GM12872 (cell line): ENCODE measurements around the gene PRR5.

Experiments used
- TF ChIP-seq, protein P1 (sequence below): IDR thresholded peaks from 3 replicates; pipeline ENCODE4 v1.5.1; 2011; ENCODE audit warnings: low read depth, mild to moderate bottlenecking, low read length, moderate library complexity; ENCODE audit not compliant: insufficient read depth

PRR5 gene, protein sequence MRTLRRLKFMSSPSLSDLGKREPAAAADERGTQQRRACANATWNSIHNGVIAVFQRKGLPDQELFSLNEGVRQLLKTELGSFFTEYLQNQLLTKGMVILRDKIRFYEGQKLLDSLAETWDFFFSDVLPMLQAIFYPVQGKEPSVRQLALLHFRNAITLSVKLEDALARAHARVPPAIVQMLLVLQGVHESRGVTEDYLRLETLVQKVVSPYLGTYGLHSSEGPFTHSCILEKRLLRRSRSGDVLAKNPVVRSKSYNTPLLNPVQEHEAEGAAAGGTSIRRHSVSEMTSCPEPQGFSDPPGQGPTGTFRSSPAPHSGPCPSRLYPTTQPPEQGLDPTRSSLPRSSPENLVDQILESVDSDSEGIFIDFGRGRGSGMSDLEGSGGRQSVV

DNA sequence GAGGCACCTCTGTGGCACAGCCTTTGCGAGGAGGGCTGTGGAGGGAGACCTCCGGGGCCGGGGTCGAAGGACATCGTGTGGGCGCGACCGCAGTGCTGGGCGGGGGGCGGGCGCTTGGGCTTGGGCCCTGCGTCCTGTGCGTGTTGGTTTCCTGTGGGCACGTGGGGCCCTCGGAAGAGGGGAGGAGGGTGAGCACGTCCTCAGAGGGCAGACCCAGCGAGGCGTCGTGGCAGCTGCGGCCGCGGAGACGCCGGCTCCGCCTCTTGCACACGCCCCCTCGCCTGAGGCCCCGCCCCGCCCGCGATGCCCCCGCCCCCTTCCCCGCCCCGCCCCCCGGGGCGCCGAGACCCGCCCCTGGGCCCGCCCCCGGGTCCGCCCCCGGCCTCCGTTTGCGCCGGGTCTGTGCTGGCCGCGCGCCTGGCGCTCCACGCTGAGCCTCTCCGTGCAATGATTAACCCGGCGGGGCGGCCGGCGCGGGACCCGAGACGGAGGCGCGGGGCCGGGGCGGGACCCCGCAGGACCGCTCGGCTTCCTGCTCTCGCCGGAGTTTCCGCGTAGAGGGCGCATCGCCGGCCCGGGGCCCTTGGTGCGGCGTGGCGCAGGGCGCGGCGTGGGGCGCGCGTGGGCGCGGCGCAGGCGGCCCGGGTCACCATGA, at the start of gene PRR5:
Gene PRR5, plus strand, starts transcription at position 381 of the 655 bp plus-strand sequence. Its CDS starts 271 bp downstream, at position 652.
- TF ChIP-seq, protein P1, sequence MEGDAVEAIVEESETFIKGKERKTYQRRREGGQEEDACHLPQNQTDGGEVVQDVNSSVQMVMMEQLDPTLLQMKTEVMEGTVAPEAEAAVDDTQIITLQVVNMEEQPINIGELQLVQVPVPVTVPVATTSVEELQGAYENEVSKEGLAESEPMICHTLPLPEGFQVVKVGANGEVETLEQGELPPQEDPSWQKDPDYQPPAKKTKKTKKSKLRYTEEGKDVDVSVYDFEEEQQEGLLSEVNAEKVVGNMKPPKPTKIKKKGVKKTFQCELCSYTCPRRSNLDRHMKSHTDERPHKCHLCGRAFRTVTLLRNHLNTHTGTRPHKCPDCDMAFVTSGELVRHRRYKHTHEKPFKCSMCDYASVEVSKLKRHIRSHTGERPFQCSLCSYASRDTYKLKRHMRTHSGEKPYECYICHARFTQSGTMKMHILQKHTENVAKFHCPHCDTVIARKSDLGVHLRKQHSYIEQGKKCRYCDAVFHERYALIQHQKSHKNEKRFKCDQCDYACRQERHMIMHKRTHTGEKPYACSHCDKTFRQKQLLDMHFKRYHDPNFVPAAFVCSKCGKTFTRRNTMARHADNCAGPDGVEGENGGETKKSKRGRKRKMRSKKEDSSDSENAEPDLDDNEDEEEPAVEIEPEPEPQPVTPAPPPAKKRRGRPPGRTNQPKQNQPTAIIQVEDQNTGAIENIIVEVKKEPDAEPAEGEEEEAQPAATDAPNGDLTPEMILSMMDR, result no peak

DNA sequence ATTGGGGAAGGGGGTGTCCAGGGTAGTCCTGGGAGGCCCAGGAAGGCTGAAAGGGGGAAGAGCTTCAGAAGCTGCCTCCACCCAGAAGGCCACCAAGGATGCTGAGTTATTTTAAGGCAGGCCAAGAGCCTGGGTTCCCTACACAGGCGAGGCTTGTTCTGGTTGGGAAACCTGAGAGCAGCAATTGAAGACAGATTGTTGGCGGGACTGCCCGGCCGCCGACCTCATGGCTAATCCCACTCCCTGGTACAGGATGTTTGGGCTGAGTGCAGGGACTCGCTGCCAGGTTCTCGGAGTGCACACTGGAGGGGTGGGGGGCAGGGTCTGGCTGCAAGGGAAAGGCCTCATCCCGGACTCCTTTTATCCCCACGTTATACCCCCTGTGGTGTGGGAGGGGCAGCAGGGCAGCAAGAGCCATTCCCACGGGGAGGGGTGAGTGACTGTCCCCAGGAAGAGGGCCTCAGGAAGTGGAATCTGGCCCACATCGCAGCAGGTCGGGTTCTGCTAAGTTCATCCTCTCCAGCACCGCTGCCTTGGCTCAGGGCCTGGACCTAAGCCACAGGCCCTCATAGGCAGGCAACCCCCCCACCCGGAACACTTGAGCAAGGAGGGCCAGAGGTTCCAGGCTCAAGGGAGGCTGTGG, 43.6 kb upstream of the PRR5 start:
- TF ChIP-seq, protein P1, result no peak

DNA sequence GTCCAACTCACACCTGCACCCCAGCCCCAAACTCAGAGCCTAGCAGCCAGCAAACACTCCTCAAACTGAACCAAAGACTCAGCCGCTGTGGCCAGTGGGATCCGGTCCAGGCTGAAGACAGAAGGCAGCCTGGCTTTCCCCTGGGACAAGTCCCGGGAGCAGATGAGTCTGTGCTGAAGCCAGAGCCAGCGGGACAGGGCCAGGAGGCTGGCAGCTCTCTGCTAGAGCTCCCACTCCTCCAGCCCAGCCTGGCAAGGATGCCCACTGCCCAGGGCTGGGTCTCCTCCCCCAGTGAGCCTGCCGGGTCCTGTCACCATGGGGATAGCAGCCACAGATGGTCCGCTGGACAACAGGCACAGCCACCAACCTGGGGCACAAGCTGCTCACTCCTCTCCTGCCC, 42.9 kb upstream of the PRR5 start:
- TF ChIP-seq, protein P1, result no peak

DNA sequence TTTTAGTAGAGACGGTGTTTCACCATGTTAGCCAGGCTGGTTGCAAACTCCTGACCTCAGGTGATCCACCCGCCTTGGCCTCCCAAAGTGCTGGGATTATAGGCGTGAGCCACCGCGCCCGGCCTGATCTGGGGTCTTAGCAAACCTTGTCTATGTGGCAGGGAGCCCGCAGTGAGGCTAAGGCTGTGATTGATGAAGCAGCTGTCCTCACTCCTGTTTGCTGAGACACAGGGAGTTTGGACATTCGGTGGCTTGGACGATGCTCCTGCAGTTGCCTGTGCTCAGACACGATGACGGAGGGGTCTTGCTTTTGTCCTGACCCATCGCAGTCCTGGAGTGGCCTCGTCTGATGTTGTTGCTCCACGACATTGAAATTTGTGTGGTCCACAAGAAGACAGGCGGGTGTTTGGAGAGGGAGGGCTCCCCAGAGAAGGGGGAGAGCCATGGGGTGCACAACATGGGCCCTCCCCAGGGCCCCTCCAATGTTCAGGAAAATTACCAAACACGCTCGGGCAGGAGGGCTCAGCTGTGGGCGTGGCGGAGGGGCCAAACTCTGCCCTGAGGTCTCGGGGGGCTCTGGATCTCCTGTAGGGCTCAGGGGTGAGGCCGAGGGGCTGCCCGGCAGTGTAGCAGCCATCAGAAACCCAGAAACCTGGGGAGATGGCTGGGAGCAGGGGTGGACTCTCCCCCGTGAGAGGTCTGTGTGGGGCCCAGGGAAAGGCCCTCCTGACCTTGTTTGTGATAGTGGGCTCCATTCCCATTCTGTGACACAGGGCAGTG, 41.8 kb upstream of the PRR5 start:
- TF ChIP-seq, protein P1, result no peak

DNA sequence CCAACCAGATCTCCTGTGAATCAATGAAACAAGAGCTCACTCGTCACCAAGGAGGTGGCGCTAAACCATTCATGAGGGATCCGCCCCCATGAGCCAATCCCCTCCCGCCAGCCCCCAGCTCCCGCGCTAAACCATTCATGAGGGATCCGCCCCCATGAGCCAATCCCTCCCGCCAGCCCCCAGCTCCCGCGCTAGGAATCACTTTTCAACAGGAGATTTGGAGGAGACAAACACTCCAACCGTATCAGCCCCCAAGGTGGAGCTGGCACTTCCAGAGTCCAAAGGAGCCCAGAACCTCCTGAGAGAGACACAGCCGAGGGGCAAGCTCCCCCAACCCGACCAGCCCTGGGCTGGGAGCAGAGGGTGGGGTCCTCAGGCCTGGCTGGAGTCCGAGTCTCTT, 40.9 kb upstream of the PRR5 start:
- TF ChIP-seq, protein P1, result no peak

DNA sequence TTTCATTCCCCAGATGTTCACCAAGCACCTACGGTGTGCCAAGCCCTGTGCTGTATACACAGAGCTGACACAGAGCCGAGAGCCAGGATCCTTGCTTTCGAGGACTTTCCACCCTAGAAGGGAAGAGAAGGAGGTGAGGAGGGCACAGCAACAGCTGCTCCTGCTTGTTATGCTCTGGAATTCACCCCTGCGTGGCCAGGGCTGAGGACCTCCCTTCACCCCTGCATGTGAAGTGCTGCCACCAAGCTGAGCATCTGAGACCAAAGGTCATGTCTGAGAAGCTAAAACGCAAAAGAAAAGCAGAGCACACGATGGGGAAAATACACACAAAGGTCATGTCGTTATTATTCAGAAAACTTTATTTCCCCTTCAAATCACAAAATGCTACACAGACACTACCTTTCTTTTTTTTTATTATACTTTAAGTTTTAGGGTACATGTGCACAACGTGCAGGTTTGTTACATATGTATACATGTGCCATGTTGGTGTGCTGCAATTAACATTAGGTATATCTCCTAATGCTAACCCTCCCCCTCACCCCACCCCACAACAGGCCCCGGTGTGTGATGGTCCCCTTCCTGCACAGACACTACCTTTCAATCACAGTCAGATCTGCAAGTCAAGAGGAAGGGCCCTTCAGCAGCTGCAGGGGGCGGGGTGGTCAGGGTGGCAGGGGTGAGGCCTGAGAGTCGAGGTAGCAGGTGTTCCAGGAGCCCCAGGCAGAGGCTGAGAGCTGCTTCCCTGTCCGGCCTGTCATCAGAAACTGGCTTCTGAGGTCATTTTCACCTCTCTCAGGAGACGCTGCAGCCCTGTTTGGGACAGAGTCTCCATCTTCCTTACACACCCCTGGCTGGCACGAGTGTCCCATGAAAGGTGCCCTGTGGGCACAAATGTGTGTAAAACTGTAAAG, 40.1 kb upstream of the PRR5 start:
- TF ChIP-seq, protein P1, result no peak
